HepG2 (cell line): Measurements from ENCODE around the gene ACAP1. TPM values are rescaled to one million over a fixed set of nuclear protein-coding genes. Genes with fewer than 3 reads are reported as not detected.

Experiments used
- AHR ChIP-seq: IDR thresholded peaks from 2 replicates; pipeline ENCODE4 v1.6.1; 2018; ENCODE audit warnings: missing genetic modification reagents, missing compliant biosample characterization
- AKAP8 ChIP-seq: sonication (generic); formaldehyde crosslinking; IDR thresholded peaks from 2 replicates; pipeline ENCODE4 v1.5.1; 2020; ENCODE audit warnings: mild to moderate bottlenecking, missing genetic modification reagents
- ATF4 ChIP-seq, 2 experiments: fragments of 450-650 bp in 1 of 2; sonication (generic) in 1 of 2; formaldehyde crosslinking; IDR thresholded peaks; 2 replicates each; pipeline versions ENCODE4 v1.5.0 to v1.8.0; 2020 to 2022; ENCODE audit warnings: mild to moderate bottlenecking in 1 of 2, missing genetic modification reagents in 1 of 2
- CC2D1A ChIP-seq: sonication (generic); formaldehyde crosslinking; IDR thresholded peaks from 2 replicates; pipeline ENCODE4 v1.8.1; 2023; ENCODE audit warnings: mild to moderate bottlenecking, missing genetic modification reagents
- CTCF ChIP-seq: sonication (generic); formaldehyde crosslinking; IDR thresholded peaks from 2 replicates; pipeline ENCODE4 v1.5.0; 2020; ENCODE audit warnings: mild to moderate bottlenecking, missing genetic modification reagents, moderate library complexity
- GATAD2A ChIP-seq: IDR thresholded peaks from 2 replicates; pipeline ENCODE4 v1.6.1; 2016
- IKZF5 ChIP-seq: IDR thresholded peaks from 2 replicates; pipeline ENCODE4 v1.6.1; 2018; ENCODE audit warnings: missing genetic modification reagents, mild to moderate bottlenecking, missing compliant biosample characterization
- MED8 ChIP-seq: sonication (generic); formaldehyde crosslinking; IDR thresholded peaks from 2 replicates; pipeline ENCODE4 v1.8.1; 2023; ENCODE audit warnings: mild to moderate bottlenecking, missing genetic modification reagents; ENCODE audit not compliant: insufficient replicate concordance
- PAX8 ChIP-seq: sonication (generic); formaldehyde crosslinking; IDR thresholded peaks from 2 replicates; pipeline ENCODE4 v1.8.0; 2022; ENCODE audit warnings: mild to moderate bottlenecking, missing genetic modification reagents, borderline replicate concordance
- PREB ChIP-seq: sonication (generic); formaldehyde crosslinking; IDR thresholded peaks from 2 replicates; pipeline ENCODE4 v1.4.0; 2020; ENCODE audit warnings: missing genetic modification reagents
- RARA ChIP-seq: IDR thresholded peaks from 2 replicates; pipeline ENCODE4 v1.6.1; 2016; ENCODE audit warnings: missing genetic modification reagents, missing compliant biosample characterization
- RBFOX2 ChIP-seq: fragments of 200-400 bp; formaldehyde crosslinking; IDR thresholded peaks from 2 replicates; pipeline ENCODE4 v1.6.1; 2017; ENCODE audit warnings: low read depth, mild to moderate bottlenecking, low read length
- RXRB ChIP-seq: IDR thresholded peaks from 2 replicates; pipeline ENCODE4 v1.6.1; 2016; ENCODE audit warnings: borderline replicate concordance, missing genetic modification reagents, missing compliant biosample characterization
- SIX1 ChIP-seq: sonication (generic); formaldehyde crosslinking; IDR thresholded peaks from 2 replicates; pipeline ENCODE4 v1.4.0; 2020; ENCODE audit warnings: missing genetic modification reagents, borderline replicate concordance
- TERF1 ChIP-seq: sonication (generic); formaldehyde crosslinking; IDR thresholded peaks from 2 replicates; pipeline ENCODE4 v1.8.0; 2022; ENCODE audit warnings: mild to moderate bottlenecking, missing genetic modification reagents, moderate library complexity
- XRCC5 ChIP-seq: fragments of 200-400 bp; formaldehyde crosslinking; optimal IDR thresholded peaks from 2 replicates; pipeline ENCODE3; 2017; ENCODE audit warnings: mild to moderate bottlenecking, low read length
- ZNF232 ChIP-seq: sonication (generic); formaldehyde crosslinking; IDR thresholded peaks from 2 replicates; pipeline ENCODE4 v1.4.0; 2020; ENCODE audit warnings: missing genetic modification reagents, borderline replicate concordance
- ZNF382 ChIP-seq: sonication (generic); formaldehyde crosslinking; IDR thresholded peaks from 2 replicates; pipeline ENCODE4 v1.5.0; 2020; ENCODE audit warnings: missing genetic modification reagents, mild to moderate bottlenecking, borderline replicate concordance
- ZNF512 ChIP-seq: sonication (generic); formaldehyde crosslinking; IDR thresholded peaks from 2 replicates; pipeline ENCODE4 v1.4.0; 2020; ENCODE audit warnings: mild to moderate bottlenecking, missing genetic modification reagents
- ZNF530 ChIP-seq: sonication (generic); formaldehyde crosslinking; IDR thresholded peaks from 2 replicates; pipeline ENCODE4 v1.5.0; 2020; ENCODE audit warnings: low read depth, mild to moderate bottlenecking, missing genetic modification reagents
- ZNF720 ChIP-seq: sonication (generic); formaldehyde crosslinking; IDR thresholded peaks from 2 replicates; pipeline ENCODE4 v1.4.0; 2020; ENCODE audit warnings: missing genetic modification reagents
- ZNF781 ChIP-seq: sonication (generic); formaldehyde crosslinking; IDR thresholded peaks from 2 replicates; pipeline ENCODE4 v1.5.1; 2020; ENCODE audit warnings: borderline replicate concordance, mild to moderate bottlenecking, missing genetic modification reagents; ENCODE audit errors: not compliant biosample characterization
- ZSCAN12 ChIP-seq: sonication (generic); formaldehyde crosslinking; IDR thresholded peaks from 2 replicates; pipeline ENCODE4 v1.9.0; 2021; ENCODE audit warnings: mild to moderate bottlenecking, missing genetic modification reagents
- polyA plus RNA-seq, 8 experiments: library from polyadenylated mRNA; depleted of rRNA in 3 of 8; stranded (reverse) in 7 of 8; unstranded in 1 of 8; fragments of >200 nt; fragmentation: Illumina TruSeq in 4 of 8; extraction: Trizol in 4 of 8; gene quantifications; 2 replicates each; pipeline versions ENCODE4 v1.2.1 to v1.2.3, GENCODE V29; 2011 to 2016; ENCODE audit warnings: low read depth in 4 of 8, missing spikeins in 1 of 8, mixed read lengths in 1 of 8; ENCODE audit not compliant: insufficient read depth in 1 of 8
- total RNA-seq, 5 experiments: library from RNA; depleted of rRNA; stranded (reverse); fragments of >200 nt; fragmentation: Illumina TruSeq; extraction: Trizol; gene quantifications; 2 replicates each; pipeline ENCODE4 v1.2.3, GENCODE V29; 2016; ENCODE audit warnings: low read depth in 1 of 5

The ACAP1 gene
- total and polyA plus RNA-seq, 2 of the 13 experiments (the other 11 are each of a cell fraction or from before 2014, with no cell fraction given): 1.3 to 2.5 TPM

- 0 out of 2 replicates have a peak, but pooled peaks have one; percentile 6 for TF ChIP-seq CTCF (CRISPR knock-in tag)
- TF ChIP-seq PREB (CRISPR knock-in tag): no peak
- TF ChIP-seq IKZF5 (CRISPR knock-in tag): no peak
- TF ChIP-seq AHR (CRISPR knock-in tag): no peak
- TF ChIP-seq RBFOX2: peak; percentile 71
- no peak for TF ChIP-seq RARA
- TF ChIP-seq ATF4 (CRISPR knock-in tag; IDR thresholded peaks at IDR 0.05): 0 out of 4 replicates have a peak, but pooled peaks of 1 of the 2 experiments have one; percentile 18
- TF ChIP-seq GATAD2A (CRISPR knock-in tag): no peak
- no peak for TF ChIP-seq RXRB (CRISPR knock-in tag)
- TF ChIP-seq TERF1 (CRISPR knock-in tag): no peak
- no peak for TF ChIP-seq SIX1 (CRISPR knock-in tag)
- TF ChIP-seq ZSCAN12 (CRISPR knock-in tag): no peak
- no peak for TF ChIP-seq ZNF720 (CRISPR knock-in tag)
- TF ChIP-seq MED8 (CRISPR knock-in tag): peak; percentile 3
- no peak for TF ChIP-seq XRCC5
- no peak for TF ChIP-seq PAX8
- TF ChIP-seq ZNF382: no peak
- no peak for TF ChIP-seq ZNF232 (CRISPR knock-in tag)
- no peak for TF ChIP-seq ZNF781 (CRISPR knock-in tag)
- TF ChIP-seq AKAP8 (CRISPR knock-in tag): no peak
- TF ChIP-seq ZNF512 (CRISPR knock-in tag): no peak
- TF ChIP-seq ZNF530: no peak
- no peak for TF ChIP-seq CC2D1A (CRISPR knock-in tag)
Observed at GRCh38 chr17:7328840-7329373, 7.4 kb upstream of the ACAP1 start, which contains the start of gene NEURL4 (continued).
